ENCODE measurements around the gene HNMT. TPM values are rescaled to one million over a fixed set of nuclear protein-coding genes. Genes with fewer than 3 reads are reported as not detected.
"Not testable (repeated sequence)": the region's sequence is repeated elsewhere in the genome, so short reads cannot be mapped to it uniquely, and the experiment has no call there.

HNMT gene
- total RNA-seq, 1 donor from 2014 or later, result 92.7 TPM

GRCh38 chr2:137975280-137976271 lies 11.3 kb downstream of the HNMT start:
- peak; percentile 45 for DNase-seq (ENCODE audit: low spot score)

GRCh38 chr2:137976274-137976673 lies 12.0 kb downstream of the HNMT start:
- DNase-seq (ENCODE audit: low spot score), result no peak

GRCh38 chr2:137977790-137978189 lies 13.5 kb downstream of the HNMT start:
- no peak for DNase-seq (ENCODE audit: low spot score)

GRCh38 chr2:137980459-137980858 lies 16.2 kb downstream of the HNMT start:
- no peak for DNase-seq (ENCODE audit: low spot score)

GRCh38 chr2:137981112-137981656 lies 16.9 kb downstream of the HNMT start:
- no peak for DNase-seq (ENCODE audit: low spot score)

GRCh38 chr2:137983581-137983980 lies 19.3 kb downstream of the HNMT start:
- no peak for DNase-seq (ENCODE audit: low spot score)

- no peak for DNase-seq (ENCODE audit: low spot score)
These were observed 22.0 kb downstream of the HNMT start for GRCh38 chr2:137986268-137986667.

- DNase-seq (ENCODE audit: low spot score), result no peak
These were observed 22.7 kb downstream of the HNMT start for GRCh38 chr2:137987011-137987410.

GRCh38 chr2:137991078-137991477 lies 26.8 kb downstream of the HNMT start:
- no peak for DNase-seq (ENCODE audit: low spot score)

GRCh38 chr2:137992039-137992646 lies 27.9 kb downstream of the HNMT start:
- DNase-seq (ENCODE audit: low spot score), result no peak

GRCh38 chr2:137993715-137994476 lies 29.6 kb downstream of the HNMT start:
- not testable (repeated sequence) for DNase-seq (ENCODE audit: low spot score)

- not testable (repeated sequence) for DNase-seq (ENCODE audit: low spot score)
These were observed 31.1 kb downstream of the HNMT start for GRCh38 chr2:137995368-137995767.

GRCh38 chr2:137996158-137996557 lies 31.9 kb downstream of the HNMT start:
- not testable (repeated sequence) for DNase-seq (ENCODE audit: low spot score)

- DNase-seq (ENCODE audit: low spot score), result no peak
These were observed 33.5 kb downstream of the HNMT start for GRCh38 chr2:137997733-137998132.

GRCh38 chr2:137998503-137998902 lies 34.2 kb downstream of the HNMT start:
- no peak for DNase-seq (ENCODE audit: low spot score)

GRCh38 chr2:137999273-137999672 lies 35.0 kb downstream of the HNMT start:
- DNase-seq (ENCODE audit: low spot score), result no peak

GRCh38 chr2:138000009-138000408 lies 35.7 kb downstream of the HNMT start:
- DNase-seq (ENCODE audit: low spot score), result no peak

- no peak for DNase-seq (ENCODE audit: low spot score)
These were observed 36.5 kb downstream of the HNMT start for GRCh38 chr2:138000796-138001195.

GRCh38 chr2:138003411-138003810 lies 39.1 kb downstream of the HNMT start:
- DNase-seq (ENCODE audit: low spot score), result no peak

GRCh38 chr2:138007431-138007830 lies 43.2 kb downstream of the HNMT start:
- DNase-seq (ENCODE audit: low spot score), result no peak

GRCh38 chr2:138009622-138010021 lies 45.3 kb downstream of the HNMT start:
- no peak for DNase-seq (ENCODE audit: low spot score)

- DNase-seq (ENCODE audit: low spot score), result no peak
These were observed 46.6 kb downstream of the HNMT start for GRCh38 chr2:138010890-138011289.
